ENCODE results near the gene RXRA. TPM values are rescaled to one million over a fixed set of nuclear protein-coding genes. Genes with fewer than 3 reads are reported as not detected.

The RXRA gene
- total RNA-seq, 3 donors from 2014 or later = 31.0 to 63.0 (median 31.5) TPM

GRCh38 chr9:134296301-134297082 is 29.8 kb upstream of the RXRA start:
- H3K4me1 ChIP-seq = peaks cover 0 to 4% of the 10 kb centered on the region in 2 donors
- no peaks in the 10 kb centered on the region for H3K9me3 ChIP-seq
- H3K36me3 ChIP-seq = no peaks in the 10 kb centered on the region
- no peak overlapping the region for H3K4me3 ChIP-seq
- TF ChIP-seq CTCF (IDR thresholded peaks at IDR 0.05) (no peak), POLR2AphosphoS5 (IDR thresholded peaks at IDR 0.05) (no peak)
- intact Hi-C loops (cut with DNase I; ENCODE audit: low total_unique reads) = no loop called here
- H3K27me3 ChIP-seq = no peaks in the 10 kb centered on the region
- DNase-seq (ENCODE audit: low spot score in 2 of 2) = no peak
- H3K27ac ChIP-seq = no peak overlapping the region

GRCh38 chr9:134297083-134297410 is 29.2 kb upstream of the RXRA start:
- Histone ChIP-seq H3K36me3 (no peaks in the 10 kb centered on the region), H3K4me3 (no peak overlapping the region), H3K27me3 (no peaks in the 10 kb centered on the region), H3K4me1 (peaks cover 0 to 4% of the 10 kb centered on the region in 2 donors), H3K9me3 (no peaks in the 10 kb centered on the region), H3K27ac (no peak overlapping the region)
- no peak for TF ChIP-seq POLR2A (IDR thresholded peaks at IDR 0.05)
- no peak for TF ChIP-seq CTCF (IDR thresholded peaks at IDR 0.05)
- TF ChIP-seq POLR2AphosphoS5 (IDR thresholded peaks at IDR 0.05) = no peak
- intact Hi-C loops (cut with DNase I; ENCODE audit: low total_unique reads) = no loop called here
- DNase-seq (ENCODE audit: low spot score in 2 of 2) = no peak

- no peak for DNase-seq (ENCODE audit: low spot score in 2 of 2)
- intact Hi-C loops (cut with DNase I; ENCODE audit: low total_unique reads) = no loop called here
Observed at GRCh38 chr9:134297576-134297975, 28.7 kb upstream of the RXRA start.

GRCh38 chr9:134298000-134298399 is 28.3 kb upstream of the RXRA start:
- H3K27me3 ChIP-seq = no peaks in the 10 kb centered on the region
- TF ChIP-seq POLR2AphosphoS5 (IDR thresholded peaks at IDR 0.05) = no peak
- no peak overlapping the region for H3K4me3 ChIP-seq
- H3K36me3 ChIP-seq = no peaks in the 10 kb centered on the region
- H3K27ac ChIP-seq = no peak overlapping the region
- H3K9me3 ChIP-seq = no peaks in the 10 kb centered on the region
- peaks cover 0 to 4% of the 10 kb centered on the region in 2 donors for H3K4me1 ChIP-seq
- intact Hi-C loops (cut with DNase I; ENCODE audit: low total_unique reads) = no loop called here
- no peak for DNase-seq (ENCODE audit: low spot score in 2 of 2)

More at GRCh38 chr9:134297576-134297975, 28.7 kb upstream of the RXRA start:
- TF ChIP-seq POLR2AphosphoS5 (IDR thresholded peaks at IDR 0.05) (no peak), CTCF (IDR thresholded peaks at IDR 0.05) (no peak), POLR2A (IDR thresholded peaks at IDR 0.05) (no peak)
- H3K36me3 ChIP-seq = no peaks in the 10 kb centered on the region
- no peaks in the 10 kb centered on the region for H3K27me3 ChIP-seq
- H3K4me1 ChIP-seq = peaks cover 0 to 4% of the 10 kb centered on the region in 2 donors
- H3K27ac ChIP-seq = no peak overlapping the region
- H3K4me3 ChIP-seq = no peak overlapping the region
- no peaks in the 10 kb centered on the region for H3K9me3 ChIP-seq

- Histone ChIP-seq H3K27ac (no peak overlapping the region), H3K36me3 (no peaks in the 10 kb centered on the region), H3K4me3 (no peak overlapping the region), H3K9me3 (no peaks in the 10 kb centered on the region), H3K27me3 (no peaks in the 10 kb centered on the region), H3K4me1 (no peaks in the 10 kb centered on the region)
- no peak for TF ChIP-seq POLR2A (IDR thresholded peaks at IDR 0.05)
- TF ChIP-seq POLR2AphosphoS5 (IDR thresholded peaks at IDR 0.05) = no peak
- no peak for TF ChIP-seq CTCF (IDR thresholded peaks at IDR 0.05)
- DNase-seq (ENCODE audit: low spot score in 2 of 2) = no peak
- intact Hi-C loops (cut with DNase I; ENCODE audit: low total_unique reads) = no loop called here
Observed at GRCh38 chr9:134299068-134299467, 27.2 kb upstream of the RXRA start.
